ENCODE measurements around the gene KIF11.
"Not testable (repeated sequence)": the region's sequence is repeated elsewhere in the genome, so short reads cannot be mapped to it uniquely, and the experiment has no call there.

The KIF11 gene

DNA sequence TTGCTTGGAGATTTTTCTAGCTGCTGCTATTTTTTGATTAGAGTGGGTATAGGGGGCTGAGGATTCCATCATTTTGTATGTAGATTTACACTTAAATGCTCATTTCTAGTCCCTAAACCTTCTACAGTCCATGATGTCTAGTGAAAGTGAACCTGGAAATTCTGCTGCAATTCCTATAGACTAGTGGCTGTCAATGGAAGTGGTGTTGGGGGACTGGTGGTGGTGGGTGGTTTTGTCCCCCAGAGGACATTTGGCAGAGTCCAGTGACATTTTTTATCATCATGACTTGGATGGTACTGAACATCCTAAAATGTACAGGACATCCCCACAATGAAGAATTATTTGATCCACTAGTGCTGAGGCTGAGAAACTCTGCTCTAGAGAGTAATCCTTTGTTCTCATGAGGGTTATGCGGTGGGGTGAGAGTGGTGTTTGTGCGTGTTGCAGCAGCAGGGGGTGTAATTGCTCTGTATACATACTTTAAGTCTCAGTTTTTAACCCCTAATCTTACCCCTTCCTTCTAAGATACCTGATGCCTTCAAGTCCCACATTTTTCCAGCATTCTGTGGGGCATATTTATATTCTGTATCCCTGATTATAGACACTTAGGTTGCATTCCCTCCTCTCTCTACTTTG is 35.0 kb downstream of the KIF11 start:
- DNase-seq (ENCODE audit: low read depth, low spot score), result no peak
- Histone ChIP-seq H3K4me1 (ENCODE audit: insufficient read depth, insufficient read length) (no peaks in the 10 kb centered on the region), H3K4me3 (ENCODE audit: insufficient read length, low read depth) (no peak overlapping the region), H3K36me3 (ENCODE audit: insufficient read depth, insufficient read length, low read length) (peaks cover 35% of the 10 kb centered on the region), H3K9me3 (ENCODE audit: insufficient read depth, low read length) (no peaks in the 10 kb centered on the region), H3K27me3 (ENCODE audit: insufficient read depth, insufficient read length) (no peaks in the 10 kb centered on the region), H3K9ac (ENCODE audit: insufficient read length, low read depth) (no peak overlapping the region)
- TF ChIP-seq ZNF274 (IDR thresholded peaks at IDR 0.05; ENCODE audit: low read depth, low read length) (no peak), YY1 (IDR thresholded peaks at IDR 0.05; ENCODE audit: insufficient read depth, insufficient read length) (no peak), SUZ12 (IDR thresholded peaks at IDR 0.05; ENCODE audit: extremely low read depth, insufficient read depth, insufficient read length) (no peak)

DNA sequence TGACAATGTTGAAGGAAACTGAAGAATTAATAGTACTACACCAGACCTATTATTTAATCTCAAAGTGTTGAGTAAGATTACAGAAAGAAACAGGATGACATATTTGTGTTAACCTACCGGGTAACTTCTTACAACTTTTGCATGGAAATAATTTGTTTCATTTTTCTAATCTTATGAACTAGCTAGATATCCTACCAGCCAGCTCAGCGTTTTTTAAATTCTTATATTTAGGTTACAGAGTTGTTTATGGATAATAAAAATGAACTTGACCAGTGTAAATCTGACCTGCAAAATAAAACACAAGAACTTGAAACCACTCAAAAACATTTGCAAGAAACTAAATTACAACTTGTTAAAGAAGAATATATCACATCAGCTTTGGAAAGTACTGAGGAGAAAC is 37.0 kb downstream of the KIF11 start:
- Histone ChIP-seq H3K4me3 (ENCODE audit: insufficient read length, low read depth) (no peak overlapping the region), H3K9me3 (ENCODE audit: insufficient read depth, low read length) (no peaks in the 10 kb centered on the region), H3K4me1 (ENCODE audit: insufficient read depth, insufficient read length) (no peaks in the 10 kb centered on the region), H3K9ac (ENCODE audit: insufficient read length, low read depth) (no peak overlapping the region), H3K36me3 (ENCODE audit: insufficient read depth, insufficient read length, low read length) (peaks cover 37% of the 10 kb centered on the region), H3K27me3 (ENCODE audit: insufficient read depth, insufficient read length) (no peaks in the 10 kb centered on the region)
- DNase-seq (ENCODE audit: low read depth, low spot score), result no peak
- TF ChIP-seq YY1 (IDR thresholded peaks at IDR 0.05; ENCODE audit: insufficient read depth, insufficient read length) (no peak), SUZ12 (IDR thresholded peaks at IDR 0.05; ENCODE audit: extremely low read depth, insufficient read depth, insufficient read length) (no peak), ZNF274 (IDR thresholded peaks at IDR 0.05; ENCODE audit: low read depth, low read length) (no peak)

DNA sequence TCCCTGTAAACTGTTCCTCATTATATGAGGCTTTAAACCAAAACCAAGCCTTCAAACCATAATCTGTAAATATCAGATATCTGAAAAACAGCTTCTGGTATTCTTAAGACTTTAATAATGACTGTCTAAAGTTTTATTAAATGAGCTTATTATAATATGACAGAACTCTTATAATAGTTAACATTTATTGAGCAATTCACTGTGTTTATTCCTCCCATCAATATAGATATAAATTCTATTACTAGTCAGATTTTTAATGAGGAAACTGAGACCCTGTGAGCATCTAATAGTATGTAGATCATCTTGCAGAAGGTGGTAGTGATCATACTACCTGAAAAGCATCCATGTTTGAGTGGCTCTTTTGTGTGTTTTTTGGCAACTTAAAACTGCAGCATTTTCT is 45.1 kb downstream of the KIF11 start:
- no peak for DNase-seq (ENCODE audit: low read depth, low spot score)
- Histone ChIP-seq H3K9ac (ENCODE audit: insufficient read length, low read depth) (no peak overlapping the region), H3K27me3 (ENCODE audit: insufficient read depth, insufficient read length) (no peaks in the 10 kb centered on the region), H3K4me3 (ENCODE audit: insufficient read length, low read depth) (no peak overlapping the region), H3K9me3 (ENCODE audit: insufficient read depth, low read length) (no peaks in the 10 kb centered on the region), H3K4me1 (ENCODE audit: insufficient read depth, insufficient read length) (no peaks in the 10 kb centered on the region), H3K36me3 (ENCODE audit: insufficient read depth, insufficient read length, low read length) (peaks cover 52% of the 10 kb centered on the region)
- TF ChIP-seq SUZ12 (IDR thresholded peaks at IDR 0.05; ENCODE audit: extremely low read depth, insufficient read depth, insufficient read length) (no peak), ZNF274 (IDR thresholded peaks at IDR 0.05; ENCODE audit: low read depth, low read length) (no peak), YY1 (IDR thresholded peaks at IDR 0.05; ENCODE audit: insufficient read depth, insufficient read length) (no peak)

GRCh38 chr10:92640107-92640506 is 47.2 kb downstream of the KIF11 start:
- H3K9me3 ChIP-seq (ENCODE audit: insufficient read depth, low read length), result no peaks in the 10 kb centered on the region
- TF ChIP-seq ZNF274 (IDR thresholded peaks at IDR 0.05; ENCODE audit: low read depth, low read length), result no peak
- TF ChIP-seq YY1 (IDR thresholded peaks at IDR 0.05; ENCODE audit: insufficient read depth, insufficient read length), result no peak
- no peak for TF ChIP-seq SUZ12 (IDR thresholded peaks at IDR 0.05; ENCODE audit: extremely low read depth, insufficient read depth, insufficient read length)
- H3K4me3 ChIP-seq (ENCODE audit: insufficient read length, low read depth), result no peak overlapping the region
- H3K4me1 ChIP-seq (ENCODE audit: insufficient read depth, insufficient read length), result no peaks in the 10 kb centered on the region
- H3K36me3 ChIP-seq (ENCODE audit: insufficient read depth, insufficient read length, low read length), result peaks cover 46% of the 10 kb centered on the region
- no peak for DNase-seq (ENCODE audit: low read depth, low spot score)
- no peaks in the 10 kb centered on the region for H3K27me3 ChIP-seq (ENCODE audit: insufficient read depth, insufficient read length)
- H3K9ac ChIP-seq (ENCODE audit: insufficient read length, low read depth), result no peak overlapping the region

DNA sequence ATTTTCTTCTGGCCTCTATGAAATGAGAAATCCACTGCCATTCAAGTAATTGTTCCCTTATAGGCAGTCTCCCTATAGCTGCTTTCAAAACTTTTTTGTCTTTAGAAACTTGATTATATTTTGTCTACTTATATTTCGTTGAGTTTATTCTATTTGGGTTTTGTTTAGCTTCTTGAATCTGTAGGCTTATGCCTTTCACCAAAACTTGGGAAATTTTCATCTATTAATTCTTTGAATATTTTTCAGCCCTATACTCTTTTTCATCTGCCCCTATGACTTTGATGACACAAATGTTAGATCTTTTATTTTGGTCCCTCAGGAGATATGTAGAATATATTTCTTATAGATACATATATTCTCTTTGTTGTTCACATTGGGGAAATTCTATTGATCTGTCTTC is 48.6 kb downstream of the KIF11 start:
- no peaks in the 10 kb centered on the region for H3K9me3 ChIP-seq (ENCODE audit: insufficient read depth, low read length)
- H3K36me3 ChIP-seq (ENCODE audit: insufficient read depth, insufficient read length, low read length), result peaks cover 47% of the 10 kb centered on the region
- H3K27me3 ChIP-seq (ENCODE audit: insufficient read depth, insufficient read length), result no peaks in the 10 kb centered on the region
- DNase-seq (ENCODE audit: low read depth, low spot score), result no peak
- no peak overlapping the region for H3K9ac ChIP-seq (ENCODE audit: insufficient read length, low read depth)
- no peaks in the 10 kb centered on the region for H3K4me1 ChIP-seq (ENCODE audit: insufficient read depth, insufficient read length)
- no peak overlapping the region for H3K4me3 ChIP-seq (ENCODE audit: insufficient read length, low read depth)
- TF ChIP-seq ZNF274 (IDR thresholded peaks at IDR 0.05; ENCODE audit: low read depth, low read length) (no peak), YY1 (IDR thresholded peaks at IDR 0.05; ENCODE audit: insufficient read depth, insufficient read length) (no peak), SUZ12 (IDR thresholded peaks at IDR 0.05; ENCODE audit: extremely low read depth, insufficient read depth, insufficient read length) (no peak)

GRCh38 chr10:92644921-92645320 is 52.0 kb downstream of the KIF11 start:
- Histone ChIP-seq H3K27me3 (ENCODE audit: insufficient read depth, insufficient read length) (no peaks in the 10 kb centered on the region), H3K9ac (ENCODE audit: insufficient read length, low read depth) (no peak overlapping the region), H3K9me3 (ENCODE audit: insufficient read depth, low read length) (no peaks in the 10 kb centered on the region), H3K4me1 (ENCODE audit: insufficient read depth, insufficient read length) (no peaks in the 10 kb centered on the region), H3K36me3 (ENCODE audit: insufficient read depth, insufficient read length, low read length) (peaks cover 49% of the 10 kb centered on the region), H3K4me3 (ENCODE audit: insufficient read length, low read depth) (no peak overlapping the region)
- DNase-seq (ENCODE audit: low read depth, low spot score), result no peak
- no peak for TF ChIP-seq SUZ12 (IDR thresholded peaks at IDR 0.05; ENCODE audit: extremely low read depth, insufficient read depth, insufficient read length)
- TF ChIP-seq ZNF274 (IDR thresholded peaks at IDR 0.05; ENCODE audit: low read depth, low read length), result no peak
- TF ChIP-seq YY1 (IDR thresholded peaks at IDR 0.05; ENCODE audit: insufficient read depth, insufficient read length), result no peak

GRCh38 chr10:92650864-92651263 is 57.9 kb downstream of the KIF11 start:
- not testable (repeated sequence) for H3K4me3 ChIP-seq (ENCODE audit: insufficient read length, low read depth); H3K4me1 ChIP-seq (ENCODE audit: insufficient read depth, insufficient read length); H3K9ac ChIP-seq (ENCODE audit: insufficient read length, low read depth); H3K9me3 ChIP-seq (ENCODE audit: insufficient read depth, low read length); H3K27me3 ChIP-seq (ENCODE audit: insufficient read depth, insufficient read length); DNase-seq (ENCODE audit: low read depth, low spot score)
- peaks cover 70% of the 10 kb centered on the region for H3K36me3 ChIP-seq (ENCODE audit: insufficient read depth, insufficient read length, low read length)
